ENCODE measurements around the gene MC3R.

DNA sequence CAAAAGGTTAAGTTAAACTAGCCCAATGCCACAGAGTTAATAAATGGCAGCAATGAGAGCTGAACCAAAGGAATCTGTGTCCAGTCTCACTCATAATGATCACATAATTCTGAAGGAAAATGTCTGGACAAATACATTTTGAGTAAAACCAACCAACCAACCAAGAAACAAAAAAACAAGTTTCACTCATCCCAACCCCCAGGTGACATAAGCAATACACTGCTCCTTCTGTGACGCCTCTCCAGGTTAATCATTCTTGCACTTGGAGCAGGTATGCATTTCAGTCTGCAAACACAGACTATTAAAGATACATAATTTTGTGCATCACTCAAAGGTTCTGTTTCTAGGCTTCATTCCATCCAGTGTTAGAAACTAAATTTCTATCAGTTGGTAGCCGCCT, 35.2 kb upstream of the MC3R start:
- TF ChIP-seq, protein P1, sequence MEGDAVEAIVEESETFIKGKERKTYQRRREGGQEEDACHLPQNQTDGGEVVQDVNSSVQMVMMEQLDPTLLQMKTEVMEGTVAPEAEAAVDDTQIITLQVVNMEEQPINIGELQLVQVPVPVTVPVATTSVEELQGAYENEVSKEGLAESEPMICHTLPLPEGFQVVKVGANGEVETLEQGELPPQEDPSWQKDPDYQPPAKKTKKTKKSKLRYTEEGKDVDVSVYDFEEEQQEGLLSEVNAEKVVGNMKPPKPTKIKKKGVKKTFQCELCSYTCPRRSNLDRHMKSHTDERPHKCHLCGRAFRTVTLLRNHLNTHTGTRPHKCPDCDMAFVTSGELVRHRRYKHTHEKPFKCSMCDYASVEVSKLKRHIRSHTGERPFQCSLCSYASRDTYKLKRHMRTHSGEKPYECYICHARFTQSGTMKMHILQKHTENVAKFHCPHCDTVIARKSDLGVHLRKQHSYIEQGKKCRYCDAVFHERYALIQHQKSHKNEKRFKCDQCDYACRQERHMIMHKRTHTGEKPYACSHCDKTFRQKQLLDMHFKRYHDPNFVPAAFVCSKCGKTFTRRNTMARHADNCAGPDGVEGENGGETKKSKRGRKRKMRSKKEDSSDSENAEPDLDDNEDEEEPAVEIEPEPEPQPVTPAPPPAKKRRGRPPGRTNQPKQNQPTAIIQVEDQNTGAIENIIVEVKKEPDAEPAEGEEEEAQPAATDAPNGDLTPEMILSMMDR (IDR thresholded peaks at IDR 0.05; ENCODE audit: insufficient read depth, low read depth, low read length) = no peak
- TF ChIP-seq EZH2 (IDR thresholded peaks at IDR 0.05; ENCODE audit: insufficient read depth, low read length) = no peak
